Activated CD4-positive, alpha-beta T cell treated with anti-CD3 and anti-CD28 coated beads, Interleukin-2, amount 50 U/mL, for 16 hours (primary cell): Measurements from ENCODE around the gene CFAP58.
"Not testable (repeated sequence)": the region's sequence is repeated elsewhere in the genome, so short reads cannot be mapped to it uniquely, and the experiment has no call there.

ENCODE experiments used
- DNase-seq: peaks from one replicate; pipeline ENCODE4 v3.0.0-alpha.2; 2020

The CFAP58 gene

GRCh38 chr10:104441329-104442000, 87.8 kb downstream of the CFAP58 start:
- no peak for DNase-seq

- no peak for DNase-seq
Observed at GRCh38 chr10:104445359-104445758, 91.7 kb downstream of the CFAP58 start.

- no peak for DNase-seq
Observed at GRCh38 chr10:104446151-104446550, 92.5 kb downstream of the CFAP58 start.

GRCh38 chr10:104447331-104447730, 93.7 kb downstream of the CFAP58 start:
- no peak for DNase-seq

GRCh38 chr10:104447906-104448305, 94.3 kb downstream of the CFAP58 start:
- no peak for DNase-seq

GRCh38 chr10:104449391-104449790, 95.8 kb downstream of the CFAP58 start:
- no peak for DNase-seq

- DNase-seq = no peak
Observed at GRCh38 chr10:104450490-104450889, 96.9 kb downstream of the CFAP58 start.

- no peak for DNase-seq
Observed at GRCh38 chr10:104450954-104451353, 97.3 kb downstream of the CFAP58 start.

GRCh38 chr10:104452977-104453376, 99.3 kb downstream of the CFAP58 start:
- DNase-seq = no peak

- no peak for DNase-seq
Observed at GRCh38 chr10:104456802-104457542, 103.3 kb downstream of the CFAP58 start.

- no peak for DNase-seq
Observed at GRCh38 chr10:104457543-104457828, 103.9 kb downstream of the CFAP58 start.

- DNase-seq = not testable (repeated sequence)
Observed at GRCh38 chr10:104465575-104465974, 111.9 kb downstream of the CFAP58 start.

GRCh38 chr10:104468818-104469217, 115.2 kb downstream of the CFAP58 start:
- not testable (repeated sequence) for DNase-seq

- no peak for DNase-seq
Observed at GRCh38 chr10:104472505-104472904, 118.9 kb downstream of the CFAP58 start.

- no peak for DNase-seq
Observed at GRCh38 chr10:104472957-104473745, 119.5 kb downstream of the CFAP58 start.

GRCh38 chr10:104478380-104478779, 124.7 kb downstream of the CFAP58 start:
- no peak for DNase-seq

GRCh38 chr10:104479906-104480593, 126.4 kb downstream of the CFAP58 start:
- DNase-seq = no peak

- no peak for DNase-seq
Observed at GRCh38 chr10:104480797-104481196, 127.2 kb downstream of the CFAP58 start.

- DNase-seq = no peak
Observed at GRCh38 chr10:104483582-104483981, 129.9 kb downstream of the CFAP58 start.

- no peak for DNase-seq
Observed at GRCh38 chr10:104485632-104486031, 132.0 kb downstream of the CFAP58 start.

- DNase-seq = no peak
Observed at GRCh38 chr10:104486803-104487202, 133.2 kb downstream of the CFAP58 start.

GRCh38 chr10:104487794-104488438, 134.3 kb downstream of the CFAP58 start:
- DNase-seq = no peak

GRCh38 chr10:104488439-104488832, 134.8 kb downstream of the CFAP58 start:
- DNase-seq = no peak
